Stimulated activated CD4-positive, alpha-beta T cell treated with anti-CD3 and anti-CD28 coated beads, Interleukin-2, amount 100 ng/mL, for 24 hours (primary cell): ENCODE measurements around the gene PGLYRP1.

ENCODE experiments used
- DNase-seq, 2 donors: peaks; one replicate each; pipeline ENCODE4 v3.0.0-alpha.2; 2020

PGLYRP1 gene

DNA sequence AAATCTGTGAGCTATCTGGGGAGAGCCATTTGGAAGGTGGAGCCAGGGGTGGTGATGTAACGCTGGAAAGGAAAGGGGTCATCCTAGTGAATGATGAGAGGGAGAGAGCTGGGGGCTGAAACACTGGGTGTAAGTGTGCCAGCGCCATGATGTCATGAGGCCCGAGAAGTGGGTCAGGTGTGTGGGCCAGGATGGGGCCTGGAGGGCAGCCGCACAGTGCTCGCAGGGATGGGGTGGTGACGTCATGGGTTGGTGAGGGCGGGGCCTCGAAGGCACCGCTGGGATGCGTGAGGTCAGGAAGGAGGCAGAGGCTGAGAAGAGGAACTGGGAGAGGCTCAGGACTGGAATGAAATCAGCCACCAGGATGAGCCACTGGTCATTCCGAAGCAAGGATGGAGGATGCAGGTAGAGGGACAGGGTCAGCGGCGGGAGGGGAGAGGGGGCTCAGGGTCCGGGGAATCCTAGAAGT is 23.2 kb downstream of the PGLYRP1 start:
- peak in 1 of 2 donors; percentile 35 for DNase-seq

DNA sequence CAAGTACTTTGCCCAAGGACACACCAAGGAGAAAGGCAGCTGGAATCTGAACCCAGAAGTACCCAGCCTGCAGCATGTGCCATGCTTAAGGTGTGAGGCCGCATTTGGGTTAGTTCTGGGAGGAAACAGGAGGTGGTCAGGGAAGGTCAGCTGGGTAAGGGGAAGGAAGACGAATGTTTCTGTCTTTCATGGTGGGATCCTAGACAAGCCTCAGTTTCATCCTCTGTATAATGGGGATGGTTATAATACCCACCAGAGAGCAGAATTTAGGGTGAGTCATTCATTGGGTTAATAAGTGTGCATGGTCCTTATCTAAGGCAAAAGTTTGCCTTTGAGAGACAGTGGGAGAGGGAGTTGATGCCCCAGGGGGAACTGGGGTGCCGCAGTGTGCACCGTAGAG is 24.0 kb downstream of the PGLYRP1 start:
- no peak for DNase-seq

DNA sequence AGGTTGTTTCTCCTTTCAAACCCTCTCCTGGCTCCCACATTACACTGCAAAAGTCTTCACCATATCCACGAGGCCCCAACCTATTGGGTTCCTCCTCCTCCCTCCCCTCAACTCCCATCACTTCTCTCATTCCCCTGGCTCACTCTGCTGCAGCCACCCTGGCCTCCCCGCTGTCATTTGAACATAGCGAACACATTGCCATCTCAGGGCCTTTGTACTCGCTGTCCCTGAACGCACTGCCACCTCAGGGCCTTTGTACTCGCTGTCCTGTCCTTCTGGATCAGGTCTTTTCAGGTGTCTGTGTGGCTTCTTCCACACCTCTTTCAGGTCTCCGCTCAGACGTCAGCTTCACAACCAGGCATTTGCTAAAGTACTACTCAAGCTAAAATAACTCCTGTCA is 25.9 kb downstream of the PGLYRP1 start:
- no peak for DNase-seq

DNA sequence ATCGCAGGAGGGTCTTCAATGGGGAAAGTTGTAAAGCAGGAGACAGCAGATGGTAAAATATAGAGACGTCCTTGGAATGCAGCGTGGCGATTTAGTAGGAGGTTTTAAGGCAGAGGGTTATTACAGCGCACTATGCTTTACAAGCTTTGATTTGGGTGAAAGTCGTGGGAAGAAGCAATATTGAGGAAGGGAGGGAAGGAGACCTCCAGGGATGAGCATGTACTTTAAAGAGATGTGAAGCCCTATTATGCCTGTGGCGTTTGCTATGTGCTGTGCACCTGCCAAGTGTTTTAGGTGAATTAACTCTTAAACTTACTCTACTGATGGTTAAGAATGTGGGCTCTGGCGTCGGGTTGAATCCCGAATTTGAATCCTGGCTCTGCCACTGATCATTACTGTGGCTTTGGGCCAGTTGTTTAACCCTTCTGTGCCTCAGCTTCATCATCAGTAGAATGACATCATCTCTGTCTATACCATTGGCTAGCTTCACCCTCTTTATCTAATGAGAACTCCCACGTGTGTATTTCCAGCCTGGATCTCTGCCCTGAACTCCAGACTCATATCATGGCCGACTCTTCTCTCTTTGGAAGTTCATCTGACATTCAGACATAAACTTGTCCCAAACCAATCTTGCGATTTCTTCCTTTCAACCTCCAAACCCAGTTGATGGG is 27.0 kb downstream of the PGLYRP1 start:
- DNase-seq = no peak

DNA sequence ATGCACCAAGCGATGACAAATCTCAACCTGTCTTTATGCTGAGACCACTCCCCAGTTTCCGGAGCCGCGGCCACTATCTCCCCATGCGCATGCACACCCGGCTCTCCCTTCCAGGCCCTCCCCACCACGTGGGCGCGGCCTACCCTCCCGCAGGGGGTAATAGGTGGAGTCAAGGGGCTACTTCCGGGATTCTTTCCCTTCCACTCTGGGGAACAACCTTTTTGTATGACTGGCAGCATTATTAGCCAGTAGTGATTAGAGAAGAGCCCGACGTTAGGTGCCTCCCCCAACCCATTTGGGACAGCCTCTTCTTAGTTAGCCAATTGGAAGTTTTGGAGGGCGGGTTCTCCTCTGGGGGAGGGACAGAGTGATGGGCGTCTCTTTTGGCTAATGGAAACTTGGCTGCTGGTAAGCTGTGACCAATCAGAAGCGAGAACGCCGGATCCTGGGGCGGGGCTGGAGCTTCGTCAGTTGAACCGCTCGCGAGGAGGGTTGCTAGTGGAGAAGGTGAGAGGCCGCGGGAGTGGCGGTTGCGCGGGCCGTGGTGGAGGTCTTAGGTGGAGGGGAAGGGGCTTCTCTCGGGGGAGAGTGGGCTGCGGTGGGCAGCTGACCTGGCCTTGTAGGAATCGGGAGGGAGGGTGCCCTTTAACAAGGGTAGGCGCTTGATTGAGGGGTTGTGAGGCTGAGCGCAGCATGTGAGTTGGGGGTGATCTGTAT is 27.7 kb downstream of the PGLYRP1 start, which contains the start of gene CCDC61:
Gene CCDC61, plus strand, starts transcription at position 470 of the 717 bp plus-strand sequence. CDS start 7,552 bp downstream, outside the sequence.
- DNase-seq = peak; percentile 93 to 95

DNA sequence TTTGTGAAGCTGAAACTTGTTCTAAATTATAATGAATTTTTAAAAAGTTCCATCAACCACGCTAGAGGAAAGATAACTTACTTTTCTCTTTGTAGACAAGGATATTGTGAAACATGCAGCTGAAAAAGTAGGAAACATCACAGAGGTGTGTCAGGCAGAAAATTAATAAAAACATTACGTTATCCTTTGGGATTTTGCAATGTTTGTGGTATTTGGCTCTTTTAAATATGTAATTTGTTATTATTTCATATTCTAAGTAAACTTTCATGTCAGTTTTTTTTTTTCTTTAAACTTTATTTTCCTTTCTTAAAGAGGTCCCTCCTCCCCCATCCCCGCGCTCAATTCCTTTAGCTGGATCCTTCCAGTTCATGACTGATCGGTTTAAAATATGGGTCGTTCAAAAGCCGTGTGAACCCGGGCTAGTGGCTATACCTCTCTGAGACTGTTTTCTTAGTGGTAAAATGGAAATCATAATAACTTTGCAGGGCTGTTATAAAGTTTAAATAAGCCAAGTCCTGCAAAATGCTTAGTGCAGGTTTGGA is 28.3 kb downstream of the PGLYRP1 start:
- no peak for DNase-seq

DNA sequence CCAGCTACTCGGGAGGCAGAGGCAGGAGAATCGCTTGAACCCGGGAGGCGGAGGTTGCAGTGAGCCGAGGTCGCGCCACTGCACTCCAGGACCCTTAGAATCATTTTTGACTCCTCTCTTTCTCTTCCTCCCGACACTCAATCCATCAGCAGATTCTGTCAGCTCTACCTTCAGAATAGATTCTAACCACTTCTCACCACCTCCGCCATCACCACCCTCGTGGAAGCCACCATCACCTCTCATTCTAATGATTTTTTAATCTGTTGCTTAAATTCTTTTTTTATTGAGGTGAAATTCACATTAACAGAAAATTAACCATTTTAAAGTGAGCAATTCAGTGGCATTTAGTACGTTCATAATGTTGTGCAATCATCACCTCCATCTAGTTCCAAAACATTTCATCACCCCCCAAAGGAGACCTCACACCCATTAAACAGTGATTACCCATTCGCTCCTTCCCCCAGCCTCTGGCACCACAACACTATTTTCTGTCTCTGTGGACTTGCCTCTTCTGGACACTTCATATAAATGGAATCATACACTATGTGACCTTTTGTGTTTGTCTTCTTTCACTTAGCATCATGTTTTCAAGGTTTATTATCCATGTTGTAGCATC is 32.6 kb downstream of the PGLYRP1 start:
- DNase-seq = no peak

DNA sequence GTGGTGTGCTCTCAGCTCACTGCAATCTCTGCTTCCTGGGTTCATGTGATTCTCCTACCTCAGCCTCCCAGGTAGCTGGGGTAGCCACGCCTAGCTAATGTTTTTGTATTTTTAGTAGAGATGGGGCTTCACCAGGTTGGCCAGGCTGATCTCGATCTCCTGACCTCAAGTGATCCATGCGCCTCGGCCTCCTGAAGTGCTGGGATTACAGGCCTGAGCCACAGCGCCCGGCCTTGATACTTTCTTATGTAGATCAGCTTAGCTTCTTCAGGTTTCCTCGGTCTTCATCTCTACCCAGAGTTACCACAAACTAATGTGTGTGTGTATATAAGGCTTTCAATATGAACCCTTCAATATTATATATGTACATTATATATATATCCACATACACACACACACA is 37.5 kb downstream of the PGLYRP1 start:
- no peak for DNase-seq

DNA sequence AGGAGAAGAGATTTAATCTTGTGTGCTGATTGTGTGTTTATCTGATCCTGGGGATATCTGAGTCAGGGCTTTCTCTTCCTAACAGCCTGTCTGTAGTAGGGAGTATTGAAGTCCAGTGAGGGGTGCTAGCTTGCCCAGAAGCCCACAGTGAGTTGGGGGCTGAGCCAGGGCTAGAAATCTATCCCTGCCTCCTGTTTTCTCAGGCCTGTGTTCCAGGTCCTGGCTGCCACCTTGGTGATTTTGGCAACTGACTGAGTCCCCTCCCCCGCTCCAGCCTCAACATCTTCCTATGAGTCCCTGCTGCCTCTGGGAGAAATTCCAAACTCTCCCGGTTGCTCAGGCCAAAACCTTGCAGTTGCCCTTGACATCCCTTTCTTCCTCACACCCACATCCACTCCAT is 41.5 kb downstream of the PGLYRP1 start:
- DNase-seq = no peak

DNA sequence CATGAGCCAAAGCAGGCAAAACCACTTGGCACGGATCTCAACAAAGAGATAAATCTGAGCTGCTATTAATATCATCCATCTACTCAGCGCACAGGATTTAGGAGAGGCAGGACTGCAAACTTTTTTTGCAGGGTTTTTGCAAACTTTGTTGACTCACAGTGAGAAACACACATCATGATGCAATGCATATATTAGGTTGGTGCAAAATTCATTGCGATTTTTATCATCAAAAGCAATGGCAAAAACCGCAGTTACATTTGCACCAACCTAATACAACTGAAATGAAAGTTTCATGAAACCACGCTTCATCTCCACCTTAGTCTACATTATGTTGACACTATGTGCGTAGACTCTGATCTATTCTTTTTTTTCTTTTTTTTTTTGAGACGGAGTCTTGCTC is 44.7 kb downstream of the PGLYRP1 start:
- DNase-seq = no peak

DNA sequence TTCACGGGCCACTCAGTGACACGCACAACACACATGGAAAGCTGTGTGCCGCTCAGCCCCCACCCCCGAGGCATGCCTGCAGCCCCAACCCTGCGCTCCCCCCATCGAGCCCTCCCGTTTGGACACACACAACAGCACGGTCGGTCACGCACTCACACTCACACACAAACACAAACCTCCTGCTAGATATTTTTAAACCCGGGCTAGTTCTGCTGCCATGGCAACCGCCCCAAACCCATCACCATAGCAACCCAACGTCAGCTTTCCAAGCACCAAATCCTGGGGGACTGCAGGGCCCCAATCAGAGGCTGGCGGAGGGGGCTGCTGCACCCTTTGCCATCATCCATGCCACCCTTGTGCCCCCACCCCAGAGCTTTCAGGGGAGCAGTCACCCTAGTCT is 46.7 kb downstream of the PGLYRP1 start:
- DNase-seq = no peak

DNA sequence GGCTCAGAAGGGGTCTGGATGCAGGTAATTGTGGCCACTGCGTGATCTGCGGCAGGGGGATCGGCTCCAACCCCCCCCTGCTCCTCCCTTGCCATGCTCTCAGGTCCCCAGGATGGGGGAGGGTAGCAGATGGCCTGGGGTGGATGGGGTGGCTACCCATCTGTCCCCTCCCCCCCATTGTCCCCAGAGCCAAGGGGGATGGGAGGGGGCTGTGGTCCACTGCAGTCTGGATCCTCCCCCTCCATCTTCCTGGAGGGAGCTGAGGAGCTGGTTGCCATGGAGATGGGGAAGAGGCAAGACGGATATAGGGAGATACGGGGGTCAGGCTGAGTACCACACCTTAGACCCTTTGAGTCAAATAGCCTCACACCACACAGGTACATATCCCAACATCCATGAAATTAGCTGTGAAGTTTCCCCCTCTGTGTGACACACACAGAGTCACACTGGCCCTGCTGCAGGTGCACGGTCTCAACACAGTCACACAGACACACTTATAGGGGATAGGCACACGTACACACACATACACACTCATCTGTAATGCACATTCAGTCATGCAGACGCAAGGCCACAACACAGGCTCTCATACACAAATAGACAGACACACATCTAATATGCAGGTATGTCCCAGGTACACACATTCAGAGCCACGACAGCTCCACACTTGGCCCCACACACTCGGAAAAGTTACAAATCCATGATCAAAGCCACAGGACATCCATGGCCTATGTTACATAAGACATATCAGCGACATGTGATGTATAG is 47.4 kb downstream of the PGLYRP1 start:
- DNase-seq = no peak

DNA sequence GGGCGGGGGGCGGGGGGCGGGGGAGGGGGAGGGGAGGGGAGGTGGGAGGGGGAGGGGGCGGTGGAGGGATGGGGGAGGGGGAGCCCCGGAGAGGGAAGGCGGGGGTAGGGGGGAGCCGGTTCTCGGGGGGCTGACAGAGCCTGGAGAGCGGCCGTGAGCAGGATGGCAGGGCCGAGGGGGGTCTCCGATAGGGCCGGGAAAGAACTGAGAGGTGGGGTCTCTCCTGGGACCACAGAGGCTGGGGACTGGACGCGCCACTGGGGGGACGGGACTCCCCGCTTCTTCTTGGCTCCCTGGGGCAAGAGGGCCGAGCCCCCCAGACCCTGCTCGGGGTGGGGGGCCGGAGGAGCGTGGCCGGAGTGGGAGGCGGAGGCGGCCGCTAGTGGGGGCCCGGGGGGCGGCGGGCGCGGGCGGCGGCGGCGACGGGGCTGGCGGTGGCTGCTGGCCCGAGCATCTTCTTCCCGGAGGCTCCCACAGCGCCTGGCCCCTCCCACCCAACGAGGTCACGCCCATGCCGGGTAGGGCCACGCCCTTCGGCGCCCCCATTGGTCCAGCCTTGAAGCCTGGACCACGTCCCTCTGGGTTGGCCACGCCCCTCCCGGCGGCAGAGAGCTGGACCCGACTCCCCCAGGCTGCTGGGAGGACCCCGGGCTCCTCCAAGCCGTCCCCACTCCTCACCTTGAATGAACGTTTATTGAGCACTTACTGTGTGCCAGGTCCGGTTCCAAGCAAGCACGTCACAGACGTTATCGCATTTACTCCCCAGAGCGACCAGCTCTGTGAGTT is 49.1 kb downstream of the PGLYRP1 start, which contains the start of gene NOVA2:
Gene NOVA2, minus strand, starts transcription at position 313 of the 786 bp plus-strand sequence. CDS start 514 bp downstream, outside the sequence.
- peak; percentile 39 to 69 for DNase-seq

DNA sequence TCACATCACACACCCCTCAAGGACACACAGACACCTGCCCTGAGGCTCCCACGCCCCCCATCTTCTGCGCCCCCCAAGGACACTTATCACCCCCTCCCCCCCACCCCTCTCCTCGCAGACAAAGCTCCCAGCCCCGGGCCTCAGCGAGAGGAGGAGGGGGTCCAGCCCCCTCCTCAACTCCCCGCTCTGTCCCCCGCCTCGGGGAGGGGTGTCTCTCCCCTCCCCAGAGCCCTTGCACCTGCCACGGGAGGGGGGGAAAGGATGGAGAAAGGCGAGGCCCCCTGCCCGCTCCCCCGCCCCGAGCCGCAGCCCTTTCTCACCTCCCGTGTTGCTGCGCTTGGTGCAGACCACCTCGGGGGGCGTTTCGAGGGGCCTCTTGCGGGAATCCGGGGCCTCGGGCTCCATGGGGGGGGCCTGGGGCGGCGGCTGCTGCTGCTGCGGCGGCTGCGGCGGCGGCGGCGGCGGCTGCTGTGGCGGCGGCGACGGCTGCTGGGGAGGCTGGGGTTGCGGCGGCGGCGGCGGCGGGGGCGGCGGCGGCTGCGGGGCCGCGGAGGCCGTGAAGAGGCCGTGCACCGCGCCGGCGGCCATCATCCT is 49.8 kb downstream of the PGLYRP1 start:
- DNase-seq = no peak

DNA sequence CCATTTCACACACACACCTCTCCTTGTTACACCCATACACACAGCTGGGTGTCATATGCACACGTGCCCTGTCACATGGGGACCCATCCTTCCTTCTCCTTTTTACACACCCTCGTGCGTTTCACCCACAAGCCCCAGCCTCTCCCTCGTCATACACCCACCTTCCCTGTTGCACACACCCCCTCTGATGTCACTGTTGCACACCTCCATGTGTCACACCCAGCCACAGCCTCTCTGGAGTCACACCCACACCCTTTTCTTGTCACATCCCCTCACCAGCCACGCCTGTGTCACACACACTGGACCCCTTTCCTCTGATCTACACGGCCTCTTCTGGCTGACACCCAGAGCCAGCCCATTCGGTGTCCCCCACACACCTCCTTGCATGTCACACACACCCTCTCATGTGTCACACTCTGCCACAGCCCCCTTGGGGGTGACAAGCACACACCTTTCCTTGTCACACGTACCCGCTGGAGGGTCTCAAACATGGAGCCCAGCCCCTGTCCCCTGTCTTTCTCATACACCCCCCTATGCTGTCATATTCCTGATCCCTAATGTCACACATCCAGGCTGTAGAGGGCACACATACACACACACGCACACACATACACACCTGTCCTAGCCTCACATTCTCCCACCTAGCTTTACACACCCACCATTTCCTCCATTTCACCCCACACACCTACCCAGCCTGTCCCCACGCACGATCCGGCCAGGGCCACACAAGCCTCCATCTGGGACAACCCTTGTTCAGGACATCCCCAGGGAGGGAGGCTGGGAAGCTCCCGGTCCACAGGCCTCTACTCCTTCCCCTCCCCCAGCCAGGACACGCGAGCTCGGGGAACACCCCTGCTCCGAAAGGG is 50.5 kb downstream of the PGLYRP1 start:
- peak; percentile 22 to 39 for DNase-seq

DNA sequence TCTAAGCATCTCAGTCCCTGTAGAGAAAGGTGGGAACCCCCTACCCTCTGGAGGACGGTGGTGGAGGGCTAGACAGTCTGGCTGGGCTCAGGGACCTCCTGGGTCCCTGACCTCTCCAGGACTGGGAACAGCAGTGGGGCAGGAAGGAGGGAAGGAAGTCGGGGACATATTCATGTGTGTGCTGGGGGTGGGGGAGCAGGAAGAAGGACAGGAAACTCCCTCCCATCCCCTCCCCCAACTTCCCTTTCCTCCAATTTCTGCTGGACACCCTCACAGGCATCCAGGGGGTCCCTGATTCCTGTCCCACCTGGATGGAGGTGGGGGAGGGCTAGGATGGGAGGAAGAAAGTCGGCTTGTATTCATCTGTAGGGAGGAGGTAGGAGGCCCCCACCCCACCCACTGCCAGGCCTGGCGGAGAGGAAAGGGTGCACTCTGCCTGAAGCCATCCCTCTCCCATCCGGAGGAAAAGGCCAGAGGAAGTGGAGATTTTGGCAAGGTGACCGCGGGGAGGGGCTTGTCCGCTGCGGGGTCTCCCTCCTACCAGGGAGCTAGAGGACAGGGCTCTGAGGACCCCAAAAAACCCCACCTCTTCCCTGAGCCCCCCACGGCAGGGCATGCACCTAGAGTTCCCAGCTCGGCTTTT is 51.5 kb downstream of the PGLYRP1 start:
- DNase-seq = no peak

DNA sequence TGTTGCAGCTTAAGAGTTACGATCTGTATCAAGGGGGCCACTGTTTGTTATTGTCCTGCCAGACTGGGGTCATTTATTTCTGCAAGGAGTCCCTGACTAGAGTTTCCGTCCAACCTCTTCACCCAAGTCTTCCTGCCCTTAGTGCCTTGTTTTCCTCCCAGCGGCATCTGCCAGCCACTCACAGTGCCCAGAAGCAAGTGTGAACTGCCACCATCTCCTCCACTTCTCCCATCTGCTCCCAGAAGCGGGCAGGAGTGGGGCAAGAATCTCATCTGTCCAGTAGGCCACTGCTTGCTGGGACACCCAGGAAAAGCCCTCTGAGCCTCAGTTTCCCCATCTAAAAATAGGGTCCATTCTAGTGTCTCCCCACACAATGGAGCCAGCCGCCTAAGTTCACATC is 53.2 kb downstream of the PGLYRP1 start:
- DNase-seq = no peak
